ENCODE measurements around the gene PNPLA7. TPM values are rescaled to one million over a fixed set of nuclear protein-coding genes. Genes with fewer than 3 reads are reported as not detected.

The PNPLA7 gene
- total and polyA plus RNA-seq, 2 of the 13 experiments (the other 11 are each of a cell fraction or from before 2014, with no cell fraction given) = 0.42 to 1.5 TPM

DNA sequence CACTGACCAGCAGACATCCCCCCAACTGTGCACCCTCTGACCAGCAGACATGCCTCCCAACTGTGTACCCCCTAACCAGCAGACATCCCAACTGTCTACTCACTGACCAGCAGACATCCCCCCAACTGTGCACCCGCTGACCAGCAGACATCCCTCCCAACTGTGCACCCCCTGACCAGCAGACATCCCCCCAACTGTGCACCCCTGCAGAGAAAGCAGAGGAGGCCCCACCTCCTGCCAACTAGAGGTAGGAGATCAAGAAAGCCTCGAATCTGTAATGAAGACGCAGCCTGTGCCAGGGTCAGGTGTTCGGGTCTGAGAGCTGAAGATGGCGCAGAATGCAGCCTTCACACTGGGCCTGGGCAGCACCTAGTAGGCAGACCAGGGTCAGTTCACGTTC, 61.3 kb downstream of the PNPLA7 start (continued):
- no peak for TF ChIP-seq ZNF556 (CRISPR knock-in tag; IDR thresholded peaks at IDR 0.05; ENCODE audit: borderline replicate concordance)
- no peak for TF ChIP-seq PAF1 (CRISPR knock-in tag; IDR thresholded peaks at IDR 0.05)
- TF ChIP-seq ZNF207 (IDR thresholded peaks at IDR 0.05; ENCODE audit: borderline replicate concordance) = no peak
- TF ChIP-seq, protein P1, sequence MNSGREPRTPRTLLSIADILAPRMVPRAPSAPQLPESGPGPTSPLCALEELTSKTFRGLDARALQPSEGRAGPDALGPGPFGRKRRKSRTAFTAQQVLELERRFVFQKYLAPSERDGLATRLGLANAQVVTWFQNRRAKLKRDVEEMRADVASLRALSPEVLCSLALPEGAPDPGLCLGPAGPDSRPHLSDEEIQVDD (CRISPR knock-in tag; IDR thresholded peaks at IDR 0.05; ENCODE audit: borderline replicate concordance) = no peak
- TF ChIP-seq ZFP41 (CRISPR knock-in tag; IDR thresholded peaks at IDR 0.05; ENCODE audit: borderline replicate concordance) = no peak
- TF ChIP-seq EEA1 (CRISPR knock-in tag; IDR thresholded peaks at IDR 0.05; ENCODE audit: borderline replicate concordance) = no peak
- TF ChIP-seq, protein P2, sequence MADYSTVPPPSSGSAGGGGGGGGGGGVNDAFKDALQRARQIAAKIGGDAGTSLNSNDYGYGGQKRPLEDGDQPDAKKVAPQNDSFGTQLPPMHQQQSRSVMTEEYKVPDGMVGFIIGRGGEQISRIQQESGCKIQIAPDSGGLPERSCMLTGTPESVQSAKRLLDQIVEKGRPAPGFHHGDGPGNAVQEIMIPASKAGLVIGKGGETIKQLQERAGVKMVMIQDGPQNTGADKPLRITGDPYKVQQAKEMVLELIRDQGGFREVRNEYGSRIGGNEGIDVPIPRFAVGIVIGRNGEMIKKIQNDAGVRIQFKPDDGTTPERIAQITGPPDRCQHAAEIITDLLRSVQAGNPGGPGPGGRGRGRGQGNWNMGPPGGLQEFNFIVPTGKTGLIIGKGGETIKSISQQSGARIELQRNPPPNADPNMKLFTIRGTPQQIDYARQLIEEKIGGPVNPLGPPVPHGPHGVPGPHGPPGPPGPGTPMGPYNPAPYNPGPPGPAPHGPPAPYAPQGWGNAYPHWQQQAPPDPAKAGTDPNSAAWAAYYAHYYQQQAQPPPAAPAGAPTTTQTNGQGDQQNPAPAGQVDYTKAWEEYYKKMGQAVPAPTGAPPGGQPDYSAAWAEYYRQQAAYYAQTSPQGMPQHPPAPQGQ (CRISPR knock-in tag; IDR thresholded peaks at IDR 0.05; ENCODE audit: borderline replicate concordance) = no peak

DNA sequence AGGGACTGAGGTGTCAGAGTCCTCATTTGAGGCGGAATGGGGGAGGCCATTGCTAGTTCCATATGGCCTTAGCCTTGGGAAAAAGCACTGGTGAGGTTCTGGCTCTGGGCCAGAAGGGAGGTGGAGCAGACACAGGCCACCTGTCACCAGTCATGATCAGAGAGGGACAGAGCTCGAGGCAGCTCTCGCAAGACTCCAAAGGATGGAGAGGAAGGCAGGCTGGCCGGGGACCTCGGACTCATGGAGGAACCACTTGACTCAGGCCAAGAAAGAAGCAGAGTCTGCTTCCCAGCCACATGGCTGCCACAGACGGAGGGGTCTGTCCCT, 61.9 kb downstream of the PNPLA7 start:
- H2AFZ ChIP-seq (ENCODE audit: low read length) = no peak overlapping the region
- H4K20me1 ChIP-seq (ENCODE audit: insufficient read depth, low read length) = no peaks in the 10 kb centered on the region
- H3K79me2 ChIP-seq (ENCODE audit: insufficient read depth, low read length) = no peaks in the 10 kb centered on the region
- no peak overlapping the region for H3K9ac ChIP-seq (ENCODE audit: insufficient read depth, low read depth, low read length)
- H3K36me3 ChIP-seq (replicated peaks in 1 of 2; ENCODE audit: control insufficient read depth in 1 of 2, insufficient read depth in 2 of 2, low read length in 2 of 2) = no peaks in the 10 kb centered on the region
- WGBS (ENCODE audit: low lambda C conversion rate) = 46% methylated on average over 3 of the region's 6 CpGs
- POLR2A ChIA-PET = no interaction called here
- DNase-seq (ENCODE audit: low spot score) (no peak), FAIRE-seq (no peak), ATAC-seq (no peak)
- H3K27ac ChIP-seq (ENCODE audit: extremely low read length, insufficient read depth, low read length) = no peak overlapping the region
- H3K9me3 ChIP-seq (ENCODE audit: low read length) = no peaks in the 10 kb centered on the region
- CTCF ChIA-PET (ENCODE audit: low intra/inter-chr PET ratio, low total read pairs) = no interaction called here
- intact Hi-C loops (cut with micrococcal nuclease; ENCODE audit: unreplicated experiment) = no loop called here
- TF ChIP-seq ZNF768 (CRISPR knock-in tag; IDR thresholded peaks at IDR 0.05) (peak; percentile 58; the same call in 1 of the 2 replicates), ZNF788 (CRISPR knock-in tag; IDR thresholded peaks at IDR 0.05; ENCODE audit: borderline replicate concordance) (no peak)
- peak overlapping the region in 1 of 3 experiments; percentile 12; a peak in 1 of 6 replicates for H3K4me3 ChIP-seq (replicated peaks in 1 of 3; ENCODE audit: insufficient read depth in 1 of 3, low read depth in 2 of 3, low read length in 3 of 3)
- in situ Hi-C loops (cut with HindIII; ENCODE audit: extremely low pct_ligation_motif_present, low pct_unique_long_range_greater_than_20kb) = no loop called here
- BruUV-seq (replicated peaks) = no TSS peak
- peaks cover 10 to 51% of the 10 kb centered on the region in 2 experiments for H3K27me3 ChIP-seq (ENCODE audit: control insufficient read depth in 1 of 2, insufficient read depth in 2 of 2, low read length in 2 of 2)
- peaks cover 30% of the 10 kb centered on the region for H3K4me1 ChIP-seq (ENCODE audit: insufficient read depth, low read length)
- H3K4me2 ChIP-seq (ENCODE audit: low read depth, low read length) = peak overlapping the region; percentile 24; the same call in 1 of the 2 replicates

Measured in HepG2 (cell line).